Measurements from ENCODE around the gene RPL13. TPM values are rescaled to one million over a fixed set of nuclear protein-coding genes. Genes with fewer than 3 reads are reported as not detected.
"Not testable (repeated sequence)": the region's sequence is repeated elsewhere in the genome, so short reads cannot be mapped to it uniquely, and the experiment has no call there.

RPL13 gene
- total and polyA plus RNA-seq, 4 donors, result 1,505 to 6,820 (median 3,018) TPM

DNA sequence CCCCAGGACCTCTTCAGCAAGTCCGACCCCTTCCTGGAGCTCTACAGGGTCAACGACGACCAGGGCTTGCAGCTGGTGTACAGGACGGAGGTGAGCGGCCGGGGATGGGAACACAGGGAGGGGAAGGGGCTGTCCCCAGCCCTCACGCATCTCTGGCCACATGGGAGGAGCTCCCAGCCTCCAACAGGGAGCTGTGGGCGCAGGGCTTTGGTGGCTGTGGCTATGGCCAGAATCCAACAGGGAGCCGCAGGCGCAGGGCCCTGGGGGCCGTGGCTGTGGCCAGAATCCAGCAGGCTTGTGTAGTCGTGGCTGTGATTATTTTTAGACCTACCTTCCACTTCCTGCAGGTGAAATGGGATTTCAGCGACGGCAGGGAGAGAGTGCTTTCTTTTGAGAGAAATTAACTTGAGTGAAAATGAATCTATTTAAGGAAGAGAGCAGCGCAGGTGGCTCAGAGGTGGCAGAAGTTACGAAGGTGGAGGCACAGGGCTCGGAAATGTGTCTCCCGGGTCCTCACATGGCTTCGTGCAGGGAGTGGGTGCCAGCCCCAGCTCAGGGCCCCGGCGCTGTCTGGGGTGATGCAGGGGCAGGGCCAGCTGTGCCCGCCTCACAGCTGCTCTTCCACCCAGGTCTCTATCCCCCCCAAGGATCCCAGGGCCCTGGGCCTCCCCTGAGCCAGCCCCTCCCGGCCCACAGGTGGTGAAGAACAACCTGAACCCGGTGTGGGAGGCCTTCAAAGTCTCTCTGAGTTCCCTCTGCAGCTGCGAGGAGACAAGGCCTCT, 24.5 kb downstream of the RPL13 start:
- Histone ChIP-seq H3K36me3 (ENCODE audit: control insufficient read depth in 1 of 2, insufficient read depth in 2 of 2, low read length in 1 of 2) (no peaks in the 10 kb centered on the region), H3K4me1 (ENCODE audit: control insufficient read depth in 1 of 2, insufficient read depth in 2 of 2, low read length in 2 of 2) (no peaks in the 10 kb centered on the region), H3K27ac (ENCODE audit: low read depth in 1 of 2, low read length in 2 of 2) (no peak overlapping the region), H3K4me3 (ENCODE audit: low read length in 2 of 2) (no peak overlapping the region), H3K9me3 (ENCODE audit: control insufficient read depth, low read length) (no peaks in the 10 kb centered on the region), H3K27me3 (ENCODE audit: control insufficient read depth in 1 of 2, insufficient read depth in 2 of 2, low read length in 1 of 2) (no peaks in the 10 kb centered on the region)
- intact Hi-C loops (cut with DNase I), result no loop called here
- 47 to 49% methylated on average over 25 of the region's 25 CpGs for WGBS, 2 donors
- DNase-seq (no peak), ATAC-seq (ENCODE audit: low FRiP score) (no peak)

DNA sequence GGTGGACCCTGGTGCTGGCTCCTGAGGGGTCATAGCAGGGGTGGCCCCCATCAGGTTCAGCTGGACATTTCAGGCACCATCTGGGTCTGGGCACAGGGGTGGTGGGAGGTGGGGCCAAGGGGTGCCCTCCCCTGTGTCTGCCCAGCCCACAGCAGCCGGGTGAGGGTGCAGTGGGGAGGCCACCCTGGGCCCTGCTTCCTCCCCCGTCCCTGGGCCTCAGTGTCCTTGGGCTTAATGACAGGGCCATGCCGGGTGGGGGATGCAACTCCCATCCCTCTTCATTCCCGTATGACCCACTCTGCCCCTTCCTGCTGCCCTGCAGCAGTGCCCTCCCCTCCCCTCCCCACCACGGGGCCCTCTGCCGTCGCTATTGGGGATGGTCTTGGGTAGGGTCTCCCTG, 25.7 kb downstream of the RPL13 start:
- ATAC-seq (ENCODE audit: low FRiP score), result no peak

DNA sequence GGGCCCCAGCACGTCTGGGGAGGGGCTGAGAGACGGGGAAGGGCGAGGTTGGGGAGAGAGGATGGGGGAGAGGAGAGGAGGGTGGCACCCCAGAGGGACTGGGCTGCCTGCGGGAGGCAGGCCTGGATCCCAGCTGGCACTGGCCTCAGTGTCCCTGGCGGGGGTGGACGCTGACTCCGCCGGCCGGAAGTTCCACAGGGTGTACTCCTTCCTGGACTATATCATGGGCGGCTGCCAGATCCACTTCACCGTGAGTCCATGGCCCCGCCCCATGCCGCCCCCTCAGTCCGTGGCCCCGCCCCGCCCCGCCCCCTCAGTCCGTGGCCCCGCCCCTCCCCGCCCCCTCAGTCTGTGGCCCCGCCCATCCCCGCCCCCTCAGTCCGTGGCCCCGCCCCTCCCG, 26.4 kb downstream of the RPL13 start:
- ATAC-seq (ENCODE audit: low FRiP score) (no peak), DNase-seq (no peak)
- no peak overlapping the region for H3K27ac ChIP-seq (ENCODE audit: low read depth in 1 of 2, low read length in 2 of 2)
- H3K4me3 ChIP-seq (ENCODE audit: low read length in 2 of 2), result no peak overlapping the region
- H3K4me1 ChIP-seq (ENCODE audit: control insufficient read depth in 1 of 2, insufficient read depth in 2 of 2, low read length in 2 of 2), result no peaks in the 10 kb centered on the region
- no peaks in the 10 kb centered on the region for H3K36me3 ChIP-seq (ENCODE audit: control insufficient read depth in 1 of 2, insufficient read depth in 2 of 2, low read length in 1 of 2)
- 70 to 98% methylated on average over 5 to 22 of the region's 25 CpGs for WGBS, 2 donors
- no peaks in the 10 kb centered on the region for H3K27me3 ChIP-seq (ENCODE audit: control insufficient read depth in 1 of 2, insufficient read depth in 2 of 2, low read length in 1 of 2)
- intact Hi-C loops (cut with DNase I), result no loop called here
- no peaks in the 10 kb centered on the region for H3K9me3 ChIP-seq (ENCODE audit: control insufficient read depth, low read length)

More for the DNA sequence above, 25.7 kb downstream of the RPL13 start:
- no peaks in the 10 kb centered on the region for H3K9me3 ChIP-seq (ENCODE audit: control insufficient read depth, low read length)
- 75 to 84% methylated on average over 4 to 7 of the region's 7 CpGs for WGBS, 2 donors
- H3K4me1 ChIP-seq (ENCODE audit: control insufficient read depth in 1 of 2, insufficient read depth in 2 of 2, low read length in 2 of 2), result no peaks in the 10 kb centered on the region
- no peak for DNase-seq
- H3K4me3 ChIP-seq (ENCODE audit: low read length in 2 of 2), result no peak overlapping the region
- no peaks in the 10 kb centered on the region for H3K27me3 ChIP-seq (ENCODE audit: control insufficient read depth in 1 of 2, insufficient read depth in 2 of 2, low read length in 1 of 2)
- no peaks in the 10 kb centered on the region for H3K36me3 ChIP-seq (ENCODE audit: control insufficient read depth in 1 of 2, insufficient read depth in 2 of 2, low read length in 1 of 2)
- intact Hi-C loops (cut with DNase I), result no loop called here
- H3K27ac ChIP-seq (ENCODE audit: low read depth in 1 of 2, low read length in 2 of 2), result no peak overlapping the region

DNA sequence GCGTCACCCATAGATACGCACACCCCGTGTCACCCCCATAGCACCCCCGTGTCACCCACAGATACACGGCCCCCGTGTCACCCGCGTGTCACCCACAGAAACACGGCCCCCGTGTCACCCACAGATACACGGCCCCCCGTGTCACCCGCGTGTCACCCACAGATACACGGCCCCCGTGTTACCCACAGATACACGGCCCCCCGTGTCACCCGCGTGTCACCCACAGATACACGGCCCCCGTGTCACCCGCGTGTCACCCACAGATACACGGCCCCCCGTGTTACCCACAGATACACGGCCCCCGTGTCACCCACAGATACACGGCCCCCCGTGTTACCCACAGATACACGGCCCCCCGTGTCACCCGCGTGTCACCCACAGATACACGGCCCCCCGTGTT, 27.2 kb downstream of the RPL13 start:
- DNase-seq; intact Hi-C loops (cut with DNase I); H3K27ac ChIP-seq (ENCODE audit: low read depth in 1 of 2, low read length in 2 of 2); H3K4me3 ChIP-seq (ENCODE audit: low read length in 2 of 2); H3K4me1 ChIP-seq (ENCODE audit: control insufficient read depth in 1 of 2, insufficient read depth in 2 of 2, low read length in 2 of 2); H3K9me3 ChIP-seq (ENCODE audit: control insufficient read depth, low read length); H3K36me3 ChIP-seq (ENCODE audit: control insufficient read depth in 1 of 2, insufficient read depth in 2 of 2, low read length in 1 of 2); ATAC-seq (ENCODE audit: low FRiP score); H3K27me3 ChIP-seq (ENCODE audit: control insufficient read depth in 1 of 2, insufficient read depth in 2 of 2, low read length in 1 of 2): not testable (repeated sequence)
- 97 to 98% methylated on average over 16 to 29 of the region's 36 CpGs for WGBS, 2 donors

DNA sequence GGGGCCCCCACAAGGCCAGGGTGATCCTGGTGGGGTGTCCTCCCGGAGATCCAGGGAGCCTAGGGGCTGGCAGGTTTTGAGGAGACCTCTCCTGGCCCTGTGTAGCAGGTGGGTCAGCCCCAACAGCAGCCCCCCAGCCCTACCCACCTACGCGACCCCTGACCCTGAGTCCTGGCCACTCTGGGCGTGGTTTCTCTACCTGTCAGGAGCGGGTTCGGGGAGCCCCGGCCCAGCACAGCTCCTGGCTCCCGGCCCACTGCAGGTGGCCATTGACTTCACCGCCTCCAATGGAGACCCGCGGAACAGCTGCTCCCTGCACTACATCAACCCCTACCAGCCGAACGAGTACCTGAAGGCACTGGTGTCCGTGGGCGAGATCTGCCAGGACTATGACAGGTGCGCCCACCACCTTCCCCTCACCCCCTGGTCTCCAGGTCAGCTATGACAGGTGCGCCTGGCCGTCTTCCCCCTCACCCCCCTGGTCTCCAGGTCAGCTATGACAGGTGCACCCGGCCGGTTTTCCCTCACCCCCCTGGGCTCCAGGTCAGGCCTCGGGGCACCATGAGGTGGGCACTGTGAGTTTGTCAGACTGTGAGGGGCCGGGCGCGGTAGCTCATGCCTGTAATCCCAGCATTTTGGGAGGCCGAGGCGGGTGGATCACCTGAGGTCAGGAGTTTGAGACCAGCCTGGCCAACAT, 28.1 kb downstream of the RPL13 start:
- H3K4me3 ChIP-seq (ENCODE audit: low read length in 2 of 2), result no peak overlapping the region
- H3K4me1 ChIP-seq (ENCODE audit: control insufficient read depth in 1 of 2, insufficient read depth in 2 of 2, low read length in 2 of 2), result no peaks in the 10 kb centered on the region
- H3K27ac ChIP-seq (ENCODE audit: low read depth in 1 of 2, low read length in 2 of 2), result no peak overlapping the region
- no peaks in the 10 kb centered on the region for H3K9me3 ChIP-seq (ENCODE audit: control insufficient read depth, low read length)
- intact Hi-C loops (cut with DNase I), result no loop called here
- H3K27me3 ChIP-seq (ENCODE audit: control insufficient read depth in 1 of 2, insufficient read depth in 2 of 2, low read length in 1 of 2), result no peaks in the 10 kb centered on the region
- H3K36me3 ChIP-seq (ENCODE audit: control insufficient read depth in 1 of 2, insufficient read depth in 2 of 2, low read length in 1 of 2), result no peaks in the 10 kb centered on the region
- DNase-seq (no peak), ATAC-seq (ENCODE audit: low FRiP score) (no peak)
- 91 to 96% methylated on average over 20 to 26 of the region's 26 CpGs for WGBS, 2 donors

DNA sequence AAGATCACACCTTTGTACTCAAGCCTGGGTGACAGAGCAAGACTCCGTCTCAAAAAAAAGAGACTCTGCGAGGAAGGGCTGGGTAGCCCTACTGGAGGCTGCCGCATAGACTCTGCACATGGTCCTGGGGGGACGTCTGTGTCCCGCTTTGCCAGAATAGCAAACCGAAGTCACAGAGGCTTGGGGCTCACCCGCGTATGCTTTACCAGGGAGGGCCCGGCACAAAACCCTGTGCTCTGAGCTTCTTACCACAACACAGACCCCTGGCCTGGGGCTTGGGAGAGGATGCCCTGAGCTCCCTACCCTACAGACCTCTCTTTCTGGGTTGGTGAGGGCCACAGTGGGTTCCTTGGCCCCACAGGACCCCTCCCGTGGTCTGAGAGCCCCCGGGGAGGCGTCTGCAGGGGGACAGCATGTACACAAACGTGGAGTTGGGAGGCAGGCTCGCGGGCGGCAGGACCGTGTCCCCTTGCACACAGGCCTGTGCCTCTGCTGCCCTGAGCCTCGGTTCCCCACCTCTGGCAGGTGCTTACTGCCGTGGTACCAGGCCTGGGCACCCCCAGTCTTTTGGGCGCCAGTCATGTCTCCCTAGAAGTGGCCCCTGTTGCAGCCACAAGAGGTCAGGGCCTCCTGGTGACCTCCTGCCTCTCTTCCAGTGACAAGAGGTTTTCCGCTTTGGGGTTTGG, 28.9 kb downstream of the RPL13 start:
- H3K36me3 ChIP-seq (ENCODE audit: control insufficient read depth in 1 of 2, insufficient read depth in 2 of 2, low read length in 1 of 2), result no peaks in the 10 kb centered on the region
- intact Hi-C loops (cut with DNase I), result no loop called here
- 92 to 94% methylated on average over 21 of the region's 21 CpGs for WGBS, 2 donors
- H3K4me1 ChIP-seq (ENCODE audit: control insufficient read depth in 1 of 2, insufficient read depth in 2 of 2, low read length in 2 of 2), result no peaks in the 10 kb centered on the region
- H3K9me3 ChIP-seq (ENCODE audit: control insufficient read depth, low read length), result no peaks in the 10 kb centered on the region
- no peak overlapping the region for H3K27ac ChIP-seq (ENCODE audit: low read depth in 1 of 2, low read length in 2 of 2)
- ATAC-seq (ENCODE audit: low FRiP score) (no peak), DNase-seq (no peak)
- H3K27me3 ChIP-seq (ENCODE audit: control insufficient read depth in 1 of 2, insufficient read depth in 2 of 2, low read length in 1 of 2), result no peaks in the 10 kb centered on the region
- no peak overlapping the region for H3K4me3 ChIP-seq (ENCODE audit: low read length in 2 of 2)

DNA sequence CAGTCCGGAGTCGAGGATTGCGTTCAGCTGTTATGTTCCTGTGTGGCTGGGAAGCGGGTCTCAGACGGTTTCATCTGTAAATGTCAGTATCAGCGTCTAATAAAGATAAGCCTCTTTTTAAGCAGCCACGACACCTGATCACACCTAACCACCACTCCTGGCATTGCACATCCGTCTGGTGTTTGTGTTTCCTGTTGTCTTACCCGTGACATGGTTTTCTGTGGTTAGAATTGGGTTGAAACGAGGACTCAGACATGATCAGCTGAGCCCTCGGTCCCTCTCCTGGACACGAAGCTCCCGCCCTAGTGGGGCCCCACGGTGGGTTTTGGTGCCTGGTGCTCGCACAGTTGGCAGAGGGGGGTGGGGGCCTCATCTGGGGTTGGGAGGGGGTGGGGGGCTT, 33.4 kb downstream of the RPL13 start:
- 80 to 83% methylated on average over 15 of the region's 15 CpGs for WGBS, 2 donors
- Histone ChIP-seq H3K4me1 (ENCODE audit: control insufficient read depth in 1 of 2, insufficient read depth in 2 of 2, low read length in 2 of 2) (no peaks in the 10 kb centered on the region), H3K9me3 (ENCODE audit: control insufficient read depth, low read length) (no peaks in the 10 kb centered on the region), H3K4me3 (ENCODE audit: low read length in 2 of 2) (no peak overlapping the region), H3K27ac (ENCODE audit: low read depth in 1 of 2, low read length in 2 of 2) (no peak overlapping the region), H3K27me3 (ENCODE audit: control insufficient read depth in 1 of 2, insufficient read depth in 2 of 2, low read length in 1 of 2) (no peaks in the 10 kb centered on the region), H3K36me3 (ENCODE audit: control insufficient read depth in 1 of 2, insufficient read depth in 2 of 2, low read length in 1 of 2) (no peaks in the 10 kb centered on the region)
- DNase-seq, result no peak
- intact Hi-C loops (cut with DNase I), result no loop called here
- no peak for ATAC-seq (ENCODE audit: low FRiP score)

DNA sequence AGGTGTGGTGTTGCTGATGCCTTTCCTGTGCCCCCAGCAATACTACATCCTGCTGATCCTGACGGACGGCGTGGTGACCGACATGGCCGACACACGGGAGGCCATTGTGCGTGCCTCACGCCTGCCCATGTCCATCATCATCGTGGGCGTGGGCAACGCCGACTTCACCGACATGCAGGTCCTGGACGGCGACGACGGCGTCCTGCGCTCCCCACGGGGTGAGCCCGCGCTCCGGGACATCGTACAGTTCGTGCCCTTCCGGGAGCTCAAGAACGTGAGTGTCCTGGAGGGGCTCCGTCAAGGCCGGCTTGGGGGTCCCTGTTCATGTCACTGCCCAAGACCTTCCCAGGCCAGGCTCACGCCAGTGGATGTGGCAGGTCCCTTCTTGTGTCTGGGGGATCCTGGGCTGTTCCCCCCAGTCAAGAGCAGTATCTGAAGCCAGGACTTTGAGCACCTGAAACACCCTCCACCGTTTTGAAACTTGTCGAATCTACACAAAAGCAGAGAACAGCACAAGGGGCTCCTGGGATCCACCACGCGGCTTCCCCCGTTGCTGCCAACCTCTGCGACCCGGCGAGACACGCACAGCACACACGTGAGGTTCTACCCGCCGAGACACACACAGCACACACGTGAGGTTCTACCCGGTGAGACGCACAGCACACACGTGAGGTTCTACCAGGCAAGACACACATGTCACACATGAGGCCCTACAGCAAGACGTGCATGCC, 35.0 kb downstream of the RPL13 start:
- Histone ChIP-seq H3K27me3 (ENCODE audit: control insufficient read depth in 1 of 2, insufficient read depth in 2 of 2, low read length in 1 of 2) (no peaks in the 10 kb centered on the region), H3K36me3 (ENCODE audit: control insufficient read depth in 1 of 2, insufficient read depth in 2 of 2, low read length in 1 of 2) (no peaks in the 10 kb centered on the region), H3K4me3 (ENCODE audit: low read length in 2 of 2) (no peak overlapping the region), H3K27ac (ENCODE audit: low read depth in 1 of 2, low read length in 2 of 2) (no peak overlapping the region), H3K4me1 (ENCODE audit: control insufficient read depth in 1 of 2, insufficient read depth in 2 of 2, low read length in 2 of 2) (no peaks in the 10 kb centered on the region), H3K9me3 (ENCODE audit: control insufficient read depth, low read length) (no peaks in the 10 kb centered on the region)
- DNase-seq (no peak), ATAC-seq (ENCODE audit: low FRiP score) (no peak)
- intact Hi-C loops (cut with DNase I), result no loop called here
- 94% methylated on average over 47 of the region's 47 CpGs for WGBS, 2 donors

Measured in aorta (tissue), 5 donors.